Upper lobe of left lung (tissue), 4 donors: ENCODE data around the gene RER1.

Source experiments
- EP300 ChIP-seq, 4 donors: sonication (generic); formaldehyde crosslinking; IDR thresholded peaks; one replicate each; pipeline ENCODE4 v1.5.1; 2017; ENCODE audit warnings: antibody characterized with exemption in 4 of 4, control low read depth in 2 of 4
- POLR2A ChIP-seq, 4 donors: fragments of 450-650 bp; IDR thresholded peaks; one replicate each; pipeline ENCODE4 v1.5.1; 2016 to 2017; ENCODE audit warnings: antibody characterized with exemption in 4 of 4, mild to moderate bottlenecking in 2 of 4
- POLR2AphosphoS5 ChIP-seq, 2 donors: sonication (generic); formaldehyde crosslinking; IDR thresholded peaks; one replicate each; pipeline ENCODE4 v1.5.1; 2017; ENCODE audit warnings: antibody characterized with exemption in 2 of 2
- TF ChIP-seq, protein P1 (sequence below), 6 experiments: fragments of 450-650 bp in 4 of 6; fragments of 200-600 bp in 2 of 6; sonication (generic) in 2 of 6; IDR thresholded peaks; one replicate each; pipeline ENCODE4 v1.5.1; 2016 to 2019; ENCODE audit warnings: antibody characterized with exemption in 6 of 6

DNA sequence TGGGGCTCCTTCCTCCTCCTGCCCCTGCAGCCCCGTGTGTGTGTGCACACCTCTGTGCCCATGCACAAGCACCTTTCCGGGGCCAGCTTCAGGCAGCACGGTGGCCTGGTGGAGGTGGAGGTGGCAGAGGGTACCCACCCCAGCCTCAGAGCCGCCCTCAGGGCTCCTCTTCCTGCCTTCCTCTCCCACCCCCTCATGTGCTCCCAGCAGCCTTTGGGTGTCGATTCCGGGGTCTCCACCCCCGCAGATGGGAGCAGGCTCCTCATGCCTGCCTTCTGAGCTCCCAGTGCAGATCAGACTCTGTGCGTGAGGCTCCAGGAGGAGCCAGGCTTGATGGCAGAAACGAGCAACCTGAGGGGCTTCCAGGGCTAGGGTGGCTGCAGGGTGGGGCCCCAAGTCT is 55.2 kb downstream of the RER1 start:
- TF ChIP-seq, protein P1, sequence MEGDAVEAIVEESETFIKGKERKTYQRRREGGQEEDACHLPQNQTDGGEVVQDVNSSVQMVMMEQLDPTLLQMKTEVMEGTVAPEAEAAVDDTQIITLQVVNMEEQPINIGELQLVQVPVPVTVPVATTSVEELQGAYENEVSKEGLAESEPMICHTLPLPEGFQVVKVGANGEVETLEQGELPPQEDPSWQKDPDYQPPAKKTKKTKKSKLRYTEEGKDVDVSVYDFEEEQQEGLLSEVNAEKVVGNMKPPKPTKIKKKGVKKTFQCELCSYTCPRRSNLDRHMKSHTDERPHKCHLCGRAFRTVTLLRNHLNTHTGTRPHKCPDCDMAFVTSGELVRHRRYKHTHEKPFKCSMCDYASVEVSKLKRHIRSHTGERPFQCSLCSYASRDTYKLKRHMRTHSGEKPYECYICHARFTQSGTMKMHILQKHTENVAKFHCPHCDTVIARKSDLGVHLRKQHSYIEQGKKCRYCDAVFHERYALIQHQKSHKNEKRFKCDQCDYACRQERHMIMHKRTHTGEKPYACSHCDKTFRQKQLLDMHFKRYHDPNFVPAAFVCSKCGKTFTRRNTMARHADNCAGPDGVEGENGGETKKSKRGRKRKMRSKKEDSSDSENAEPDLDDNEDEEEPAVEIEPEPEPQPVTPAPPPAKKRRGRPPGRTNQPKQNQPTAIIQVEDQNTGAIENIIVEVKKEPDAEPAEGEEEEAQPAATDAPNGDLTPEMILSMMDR (IDR thresholded peaks at IDR 0.05) = no peak
- no peak for TF ChIP-seq EP300 (IDR thresholded peaks at IDR 0.05)
- no peak for TF ChIP-seq POLR2A (IDR thresholded peaks at IDR 0.05)
- TF ChIP-seq POLR2AphosphoS5 (IDR thresholded peaks at IDR 0.05) = no peak
